ENCODE measurements around the gene LKAAEAR1. TPM values are rescaled to one million over a fixed set of nuclear protein-coding genes. Genes with fewer than 3 reads are reported as not detected.
"Not testable (repeated sequence)": the region's sequence is repeated elsewhere in the genome, so short reads cannot be mapped to it uniquely, and the experiment has no call there.

LKAAEAR1 gene
- total RNA-seq, 2 donors from 2014 or later = not detected

GRCh38 chr20:64091340-64091739, 7.1 kb upstream of the LKAAEAR1 start:
- WGBS, 2 experiments (ENCODE audit: insufficient coverage in 1 of 2, insufficient read length in 1 of 2) = 89 to 90% methylated on average over 18 to 19 of the region's 19 CpGs
- H3K4me3 Mint-ChIP-seq = no peak overlapping the region
- H3K4me1 Mint-ChIP-seq = no peaks in the 10 kb centered on the region
- Histone ChIP-seq H3K9me3 (ENCODE audit: control insufficient read depth, low read length) (no peaks in the 10 kb centered on the region), H3K27me3 (ENCODE audit: control insufficient read depth, insufficient read depth, low read length, poor library complexity, severe bottlenecking) (peaks cover 15% of the 10 kb centered on the region), H3K4me3 (ENCODE audit: low read length) (no peak overlapping the region), H3K9ac (ENCODE audit: extremely low read depth, low read length, poor library complexity, severe bottlenecking) (no peak overlapping the region), H3K4me1 (ENCODE audit: control insufficient read depth, insufficient read depth, low read length) (no peaks in the 10 kb centered on the region), H3K36me3 (ENCODE audit: control insufficient read depth, insufficient read depth, low read length) (no peaks in the 10 kb centered on the region), H3K27ac (ENCODE audit: low read depth, low read length) (no peak overlapping the region)
- no peak overlapping the region for H3K27ac Mint-ChIP-seq
- H3K36me3 Mint-ChIP-seq (ENCODE audit: low read depth) = peaks cover under 1% of the 10 kb centered on the region
- no peaks in the 10 kb centered on the region for H3K9me3 Mint-ChIP-seq
- no peak for DNase-seq
- no peak for TF ChIP-seq CTCF (conservative IDR thresholded peaks at IDR 0.05)
- peaks cover 18% of the 10 kb centered on the region for H3K27me3 Mint-ChIP-seq (ENCODE audit: insufficient read depth)

DNA sequence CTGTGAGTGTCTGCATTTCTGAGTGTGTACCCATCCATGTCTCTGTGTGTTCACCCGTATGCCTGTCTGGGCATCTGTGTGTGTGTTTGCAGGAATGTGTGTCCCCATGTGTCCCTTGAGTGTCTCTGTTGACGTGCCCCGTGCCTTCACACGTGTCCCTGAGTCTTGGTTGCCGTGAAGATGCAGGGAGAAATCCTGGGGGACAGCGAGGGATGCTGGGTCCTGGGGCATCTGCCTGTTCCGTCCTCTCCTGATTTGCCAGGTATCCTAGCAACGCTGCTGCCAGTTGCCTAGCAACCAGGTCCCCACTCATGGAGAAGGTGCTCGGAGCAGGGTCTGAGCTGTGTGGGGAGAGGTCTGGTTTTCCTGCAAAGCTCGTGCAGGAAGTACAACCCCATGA, 6.0 kb upstream of the LKAAEAR1 start:
- H3K4me3 Mint-ChIP-seq = no peak overlapping the region

DNA sequence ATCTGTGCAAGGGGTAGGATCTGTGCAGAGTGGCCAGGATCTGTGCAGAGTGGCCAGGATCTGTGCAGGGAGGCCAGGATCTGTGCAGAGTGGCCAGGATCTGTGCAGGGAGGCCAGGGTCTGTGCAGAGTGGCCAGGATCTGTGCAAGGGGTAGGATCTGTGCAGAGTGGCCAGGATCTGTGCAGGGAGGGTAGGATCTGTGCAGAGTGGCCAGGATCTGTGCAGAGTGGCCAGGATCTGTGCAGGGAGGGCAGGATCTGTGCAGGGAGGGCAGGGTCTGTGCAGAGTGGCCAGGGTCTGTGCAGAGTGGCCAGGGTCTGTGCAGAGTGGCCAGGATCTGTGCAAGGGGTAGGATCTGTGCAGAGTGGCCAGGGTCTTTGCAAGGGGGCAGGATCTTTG, 4.4 kb upstream of the LKAAEAR1 start:
- H3K4me3 Mint-ChIP-seq; H3K4me1 Mint-ChIP-seq; H3K9me3 ChIP-seq (ENCODE audit: control insufficient read depth, low read length); H3K27ac Mint-ChIP-seq; H3K4me3 ChIP-seq (ENCODE audit: low read length); H3K9ac ChIP-seq (ENCODE audit: extremely low read depth, low read length, poor library complexity, severe bottlenecking); H3K4me1 ChIP-seq (ENCODE audit: control insufficient read depth, insufficient read depth, low read length); H3K9me3 Mint-ChIP-seq; DNase-seq; H3K36me3 ChIP-seq (ENCODE audit: control insufficient read depth, insufficient read depth, low read length); H3K27ac ChIP-seq (ENCODE audit: low read depth, low read length); H3K36me3 Mint-ChIP-seq (ENCODE audit: low read depth): not testable (repeated sequence)
- H3K27me3 Mint-ChIP-seq (ENCODE audit: insufficient read depth) = peaks cover 39% of the 10 kb centered on the region
- H3K27me3 ChIP-seq (ENCODE audit: control insufficient read depth, insufficient read depth, low read length, poor library complexity, severe bottlenecking) = peaks cover 42% of the 10 kb centered on the region

More for the DNA sequence above, 6.0 kb upstream of the LKAAEAR1 start:
- H3K4me3 ChIP-seq (ENCODE audit: low read length) = no peak overlapping the region
- no peaks in the 10 kb centered on the region for H3K36me3 ChIP-seq (ENCODE audit: control insufficient read depth, insufficient read depth, low read length)
- Mint-ChIP-seq H3K4me1 (no peaks in the 10 kb centered on the region), H3K36me3 (ENCODE audit: low read depth) (no peaks in the 10 kb centered on the region), H3K27ac (no peak overlapping the region), H3K27me3 (ENCODE audit: insufficient read depth) (peaks cover 29% of the 10 kb centered on the region), H3K9me3 (no peaks in the 10 kb centered on the region)
- no peak for DNase-seq
- H3K27me3 ChIP-seq (ENCODE audit: control insufficient read depth, insufficient read depth, low read length, poor library complexity, severe bottlenecking) = peaks cover 27% of the 10 kb centered on the region
- 80 to 82% methylated on average over 10 of the region's 10 CpGs for WGBS, 2 experiments (ENCODE audit: insufficient coverage in 1 of 2, insufficient read length in 1 of 2)
- no peak overlapping the region for H3K9ac ChIP-seq (ENCODE audit: extremely low read depth, low read length, poor library complexity, severe bottlenecking)
- no peak overlapping the region for H3K27ac ChIP-seq (ENCODE audit: low read depth, low read length)
- no peak for TF ChIP-seq CTCF (conservative IDR thresholded peaks at IDR 0.05)
- H3K9me3 ChIP-seq (ENCODE audit: control insufficient read depth, low read length) = no peaks in the 10 kb centered on the region
- no peaks in the 10 kb centered on the region for H3K4me1 ChIP-seq (ENCODE audit: control insufficient read depth, insufficient read depth, low read length)

- not testable (repeated sequence) for H3K4me3 Mint-ChIP-seq; H3K9me3 Mint-ChIP-seq; H3K27ac ChIP-seq (ENCODE audit: low read depth, low read length); H3K4me1 ChIP-seq (ENCODE audit: control insufficient read depth, insufficient read depth, low read length); H3K9me3 ChIP-seq (ENCODE audit: control insufficient read depth, low read length); H3K4me3 ChIP-seq (ENCODE audit: low read length); H3K36me3 ChIP-seq (ENCODE audit: control insufficient read depth, insufficient read depth, low read length); H3K9ac ChIP-seq (ENCODE audit: extremely low read depth, low read length, poor library complexity, severe bottlenecking); H3K36me3 Mint-ChIP-seq (ENCODE audit: low read depth); H3K27ac Mint-ChIP-seq; DNase-seq; H3K4me1 Mint-ChIP-seq
- 100% methylated on average over 5 of the region's 36 CpGs; no CpG with 5 or more reads in 1 of the 2 experiments for WGBS, 2 experiments (ENCODE audit: insufficient coverage in 1 of 2, insufficient read length in 1 of 2)
- peaks cover 46% of the 10 kb centered on the region for H3K27me3 Mint-ChIP-seq (ENCODE audit: insufficient read depth)
- peaks cover 51% of the 10 kb centered on the region for H3K27me3 ChIP-seq (ENCODE audit: control insufficient read depth, insufficient read depth, low read length, poor library complexity, severe bottlenecking)
These were observed 3.1 kb upstream of the LKAAEAR1 start for GRCh38 chr20:64087226-64087825.
